ENCODE measurements around the gene ITCH.

Gene ITCH

DNA sequence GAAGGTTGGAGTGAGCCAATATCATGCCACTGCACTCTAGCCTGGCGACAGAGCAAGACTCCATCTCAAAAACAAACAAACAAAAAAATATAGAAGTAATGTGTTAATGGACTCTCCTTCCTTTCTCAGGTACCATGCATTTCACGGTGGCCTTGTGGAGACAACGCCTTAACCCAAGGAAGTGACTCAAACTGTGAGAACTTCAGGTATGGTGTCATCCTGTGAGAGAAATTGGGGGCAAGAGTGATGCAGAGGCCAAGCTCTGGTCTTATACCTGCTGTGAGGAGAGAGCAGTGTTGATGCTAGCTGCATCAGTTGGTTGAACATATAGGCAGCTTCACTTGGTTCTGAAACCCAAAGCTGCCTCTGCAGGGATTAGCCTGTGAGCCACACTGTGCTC, 6.2 kb downstream of the ITCH start:
- Histone ChIP-seq H2AFZ (ENCODE audit: low read depth, low read length, severe bottlenecking) (no peak overlapping the region), H3K9me3 (ENCODE audit: insufficient read depth, low read length) (no peaks in the 10 kb centered on the region), H4K20me1 (ENCODE audit: low read depth, low read length) (no peaks in the 10 kb centered on the region), H3K4me3 (ENCODE audit: insufficient read depth, low read length, poor library complexity, severe bottlenecking) (no peak overlapping the region), H3K4me2 (ENCODE audit: low read depth, low read length, poor library complexity, severe bottlenecking) (no peak overlapping the region), H3K9me2 (replicated peaks; ENCODE audit: insufficient read depth, low read length) (no peaks in the 10 kb centered on the region), H3F3A (ENCODE audit: insufficient read depth) (0 out of 2 replicates have a peak, but pooled peaks cover 12% of the 10 kb centered on the region), H3K9ac (ENCODE audit: low read length) (no peak overlapping the region), H3K27me3 (ENCODE audit: low read length) (no peaks in the 10 kb centered on the region), H3K27ac (ENCODE audit: low read depth, low read length) (no peak overlapping the region), H3K79me2 (ENCODE audit: insufficient read depth, low read length) (peaks cover 67% of the 10 kb centered on the region), H3K36me3 (ENCODE audit: low read length) (peaks cover 15% of the 10 kb centered on the region; the same call in 1 of the 2 replicates)
- TF ChIP-seq EZH2phosphoT487 (conservative IDR thresholded peaks at IDR 0.05; ENCODE audit: low read length): no peak
- TF ChIP-seq, protein P1, sequence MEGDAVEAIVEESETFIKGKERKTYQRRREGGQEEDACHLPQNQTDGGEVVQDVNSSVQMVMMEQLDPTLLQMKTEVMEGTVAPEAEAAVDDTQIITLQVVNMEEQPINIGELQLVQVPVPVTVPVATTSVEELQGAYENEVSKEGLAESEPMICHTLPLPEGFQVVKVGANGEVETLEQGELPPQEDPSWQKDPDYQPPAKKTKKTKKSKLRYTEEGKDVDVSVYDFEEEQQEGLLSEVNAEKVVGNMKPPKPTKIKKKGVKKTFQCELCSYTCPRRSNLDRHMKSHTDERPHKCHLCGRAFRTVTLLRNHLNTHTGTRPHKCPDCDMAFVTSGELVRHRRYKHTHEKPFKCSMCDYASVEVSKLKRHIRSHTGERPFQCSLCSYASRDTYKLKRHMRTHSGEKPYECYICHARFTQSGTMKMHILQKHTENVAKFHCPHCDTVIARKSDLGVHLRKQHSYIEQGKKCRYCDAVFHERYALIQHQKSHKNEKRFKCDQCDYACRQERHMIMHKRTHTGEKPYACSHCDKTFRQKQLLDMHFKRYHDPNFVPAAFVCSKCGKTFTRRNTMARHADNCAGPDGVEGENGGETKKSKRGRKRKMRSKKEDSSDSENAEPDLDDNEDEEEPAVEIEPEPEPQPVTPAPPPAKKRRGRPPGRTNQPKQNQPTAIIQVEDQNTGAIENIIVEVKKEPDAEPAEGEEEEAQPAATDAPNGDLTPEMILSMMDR (IDR thresholded peaks at IDR 0.05; ENCODE audit: insufficient read depth, low read length, poor library complexity, severe bottlenecking): no peak

DNA sequence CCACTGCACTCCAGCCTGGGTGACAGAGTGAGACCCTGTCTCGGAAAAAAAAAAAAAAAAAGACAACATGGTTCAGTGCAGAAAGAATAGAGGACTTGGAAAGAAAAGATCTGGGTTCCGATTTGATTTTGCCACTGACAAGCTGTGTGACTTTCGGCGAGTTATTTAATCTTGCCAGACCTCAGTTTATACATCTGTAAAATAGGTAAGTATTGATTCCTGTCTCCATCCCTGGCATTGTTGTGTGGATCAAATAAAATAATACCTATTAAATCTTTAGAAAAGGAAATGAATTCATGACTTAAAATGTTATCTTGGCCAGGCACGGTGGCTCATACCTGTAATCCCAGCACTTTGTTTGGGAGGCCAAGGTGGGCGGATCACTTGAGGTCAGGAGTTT, 7.0 kb downstream of the ITCH start:
- no peaks in the 10 kb centered on the region for H3K27me3 ChIP-seq (ENCODE audit: low read length)
- H3K9ac ChIP-seq (ENCODE audit: low read length): no peak overlapping the region
- H3K9me3 ChIP-seq (ENCODE audit: insufficient read depth, low read length): no peaks in the 10 kb centered on the region
- no peak overlapping the region for H3K4me2 ChIP-seq (ENCODE audit: low read depth, low read length, poor library complexity, severe bottlenecking)
- H3K9me2 ChIP-seq (replicated peaks; ENCODE audit: insufficient read depth, low read length): no peaks in the 10 kb centered on the region
- TF ChIP-seq, protein P1 (IDR thresholded peaks at IDR 0.05; ENCODE audit: insufficient read depth, low read length, poor library complexity, severe bottlenecking): no peak
- TF ChIP-seq EZH2phosphoT487 (conservative IDR thresholded peaks at IDR 0.05; ENCODE audit: low read length): no peak
- peaks cover 64% of the 10 kb centered on the region for H3K79me2 ChIP-seq (ENCODE audit: insufficient read depth, low read length)
- H3K36me3 ChIP-seq (ENCODE audit: low read length): peaks cover 15% of the 10 kb centered on the region; the same call in 1 of the 2 replicates
- H3K27ac ChIP-seq (ENCODE audit: low read depth, low read length): no peak overlapping the region
- no peak overlapping the region for H3K4me3 ChIP-seq (ENCODE audit: insufficient read depth, low read length, poor library complexity, severe bottlenecking)
- no peaks in the 10 kb centered on the region for H4K20me1 ChIP-seq (ENCODE audit: low read depth, low read length)
- no peak overlapping the region for H2AFZ ChIP-seq (ENCODE audit: low read depth, low read length, severe bottlenecking)
- H3F3A ChIP-seq (ENCODE audit: insufficient read depth): 0 out of 2 replicates have a peak, but pooled peaks cover 12% of the 10 kb centered on the region

DNA sequence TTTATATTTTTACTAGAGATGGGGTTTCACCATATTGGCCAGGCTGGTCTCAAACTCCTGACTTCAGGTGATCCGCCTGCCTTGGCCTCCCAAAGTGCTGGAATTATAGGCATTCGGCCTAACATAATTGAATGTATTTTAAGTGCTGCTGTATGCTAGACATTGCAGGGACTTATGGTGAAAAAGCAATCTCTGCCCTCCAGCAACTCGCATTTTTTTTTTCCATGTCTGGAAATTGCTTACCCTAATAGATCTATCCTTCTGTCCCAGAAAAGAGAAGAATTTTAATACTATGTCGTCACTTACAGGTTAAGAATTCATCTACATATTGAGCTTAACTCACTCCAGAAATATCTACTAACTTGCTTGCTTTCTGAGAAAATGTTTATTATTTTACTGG, 10.4 kb downstream of the ITCH start:
- no peaks in the 10 kb centered on the region for H3K27me3 ChIP-seq (ENCODE audit: low read length)
- no peak overlapping the region for H2AFZ ChIP-seq (ENCODE audit: low read depth, low read length, severe bottlenecking)
- H3F3A ChIP-seq (ENCODE audit: insufficient read depth): peaks cover 9% of the 10 kb centered on the region; the same call in 1 of the 2 replicates
- H3K36me3 ChIP-seq (ENCODE audit: low read length): peaks cover 15% of the 10 kb centered on the region; the same call in 1 of the 2 replicates
- H3K79me2 ChIP-seq (ENCODE audit: insufficient read depth, low read length): peaks cover 60% of the 10 kb centered on the region
- H3K9ac ChIP-seq (ENCODE audit: low read length): no peak overlapping the region
- H3K27ac ChIP-seq (ENCODE audit: low read depth, low read length): no peak overlapping the region
- H3K9me3 ChIP-seq (ENCODE audit: insufficient read depth, low read length): no peaks in the 10 kb centered on the region
- no peaks in the 10 kb centered on the region for H3K9me2 ChIP-seq (replicated peaks; ENCODE audit: insufficient read depth, low read length)
- peaks cover 5% of the 10 kb centered on the region; the same call in 1 of the 2 replicates for H4K20me1 ChIP-seq (ENCODE audit: low read depth, low read length)
- no peak overlapping the region for H3K4me3 ChIP-seq (ENCODE audit: insufficient read depth, low read length, poor library complexity, severe bottlenecking)
- TF ChIP-seq, protein P1 (IDR thresholded peaks at IDR 0.05; ENCODE audit: insufficient read depth, low read length, poor library complexity, severe bottlenecking): no peak
- no peak for TF ChIP-seq EZH2phosphoT487 (conservative IDR thresholded peaks at IDR 0.05; ENCODE audit: low read length)
- no peak overlapping the region for H3K4me2 ChIP-seq (ENCODE audit: low read depth, low read length, poor library complexity, severe bottlenecking)
